ENCODE measurements around the gene RNF224.

GRCh38 chr9:137200311-137201204 lies 26.7 kb upstream of the RNF224 start, which contains the start of gene TPRN:
- TF ChIP-seq CTCF (IDR thresholded peaks at IDR 0.05; ENCODE audit: low read depth, low read length) = no peak
- TF ChIP-seq EZH2phosphoT487 (IDR thresholded peaks at IDR 0.05; ENCODE audit: low read depth) = no peak

Data from OCI-LY3 (cell line).